Mesothelial cell of epicardium (in vitro differentiated cells): ENCODE data around the gene ZNF566. TPM values are rescaled to one million over a fixed set of nuclear protein-coding genes. Genes with fewer than 3 reads are reported as not detected.

Experiments
- DNase-seq, 2 experiments: peaks; one replicate each; pipeline ENCODE4 v3.0.0; 2021; ENCODE audit warnings: low spot score in 2 of 2; ENCODE audit not compliant: unreplicated experiment in 2 of 2
- H3K27ac Mint-ChIP-seq: 2 replicates; pipeline ENCODE4 v1.8.0; 2021; ENCODE audit warnings: mixed read lengths
- H3K27me3 Mint-ChIP-seq: 2 replicates; pipeline ENCODE4 v1.8.0; 2021; ENCODE audit warnings: low read depth, mixed read lengths
- H3K36me3 Mint-ChIP-seq: 2 replicates; pipeline ENCODE4 v1.8.0; 2021; ENCODE audit warnings: mixed read lengths
- H3K4me1 Mint-ChIP-seq: 2 replicates; pipeline ENCODE4 v1.8.0; 2021; ENCODE audit warnings: mixed read lengths
- H3K4me3 Mint-ChIP-seq: 2 replicates; pipeline ENCODE4 v1.8.0; 2021; ENCODE audit warnings: mild to moderate bottlenecking, moderate library complexity, mixed read lengths
- H3K9me3 Mint-ChIP-seq: 2 replicates; pipeline ENCODE4 v1.8.0; 2021; ENCODE audit warnings: mixed read lengths
- CTCF ChIP-seq: fragments of 200-600 bp; sonication (generic); IDR thresholded peaks from one replicate; pipeline ENCODE4 v1.5.0; 2021; ENCODE audit warnings: antibody characterized with exemption; ENCODE audit not compliant: unreplicated experiment
- total RNA-seq: library from RNA; stranded (reverse); gene quantifications from 3 replicates; pipeline ENCODE4 v1.2.1, GENCODE V29; 2021

The ZNF566 gene
- total RNA-seq, 1 donor from 2014 or later, result 19.6 TPM

- H3K4me1 Mint-ChIP-seq, result no peaks in the 10 kb centered on the region
- H3K36me3 Mint-ChIP-seq, result peaks cover 71% of the 10 kb centered on the region
- H3K27me3 Mint-ChIP-seq, result no peaks in the 10 kb centered on the region
- peaks cover 48% of the 10 kb centered on the region for H3K9me3 Mint-ChIP-seq
- H3K4me3 Mint-ChIP-seq, result no peak overlapping the region
- TF ChIP-seq CTCF, result no peak
- H3K27ac Mint-ChIP-seq, result no peak overlapping the region
- DNase-seq, result no peak
These were observed 32.5 kb downstream of the ZNF566 start for GRCh38 chr19:36456831-36457230.

- no peak for TF ChIP-seq CTCF
- H3K27ac Mint-ChIP-seq, result no peak overlapping the region
- H3K27me3 Mint-ChIP-seq, result no peaks in the 10 kb centered on the region
- H3K36me3 Mint-ChIP-seq, result peaks cover 83% of the 10 kb centered on the region
- DNase-seq, result no peak
- no peak overlapping the region for H3K4me3 Mint-ChIP-seq
- H3K4me1 Mint-ChIP-seq, result no peaks in the 10 kb centered on the region
- H3K9me3 Mint-ChIP-seq, result peaks cover 62% of the 10 kb centered on the region
These were observed 40.2 kb downstream of the ZNF566 start for GRCh38 chr19:36449059-36449670.

GRCh38 chr19:36441339-36441738 is 48.0 kb downstream of the ZNF566 start:
- H3K9me3 Mint-ChIP-seq, result peaks cover 44% of the 10 kb centered on the region
- no peak for DNase-seq
- H3K36me3 Mint-ChIP-seq, result peaks cover 29% of the 10 kb centered on the region
- no peak overlapping the region for H3K4me3 Mint-ChIP-seq
- no peak for TF ChIP-seq CTCF
- H3K27ac Mint-ChIP-seq, result no peak overlapping the region
- no peaks in the 10 kb centered on the region for H3K27me3 Mint-ChIP-seq
- H3K4me1 Mint-ChIP-seq, result no peaks in the 10 kb centered on the region

- no peak for DNase-seq
These were observed 52.8 kb downstream of the ZNF566 start for GRCh38 chr19:36436531-36436930.

GRCh38 chr19:36423925-36424324 is 65.4 kb downstream of the ZNF566 start:
- DNase-seq, result no peak
- Mint-ChIP-seq H3K4me3 (no peak overlapping the region), H3K27ac (no peak overlapping the region), H3K4me1 (no peaks in the 10 kb centered on the region), H3K9me3 (peaks cover 22% of the 10 kb centered on the region), H3K36me3 (no peaks in the 10 kb centered on the region), H3K27me3 (no peaks in the 10 kb centered on the region)
- no peak for TF ChIP-seq CTCF

More at GRCh38 chr19:36436531-36436930, 52.8 kb downstream of the ZNF566 start:
- Mint-ChIP-seq H3K4me3 (no peak overlapping the region), H3K27ac (no peak overlapping the region), H3K9me3 (peaks cover 36% of the 10 kb centered on the region), H3K4me1 (no peaks in the 10 kb centered on the region), H3K36me3 (peaks cover 6% of the 10 kb centered on the region), H3K27me3 (no peaks in the 10 kb centered on the region)
- TF ChIP-seq CTCF, result no peak
